ENCODE results near the gene RNU1-3. TPM values are rescaled to one million over a fixed set of nuclear protein-coding genes. Genes with fewer than 3 reads are reported as not detected.

RNU1-3 gene
- total and polyA plus RNA-seq, 2 of the 8 experiments (the other 6 are each of a cell fraction or from before 2014, with no cell fraction given) = 145 to 1,303 TPM

GRCh38 chr1:16644482-16645270 is 22.1 kb downstream of the RNU1-3 start (continued):
- peak in 2 of 3 experiments; percentile 29 to 58; a peak in 2 of 4 replicates for TF ChIP-seq CTCF (IDR thresholded peaks at IDR 0.05; ENCODE audit: control extremely low read depth in 1 of 3, insufficient read depth in 1 of 3, low read depth in 1 of 3, low read length in 3 of 3)
- peak; percentile 97 for TF ChIP-seq RBBP5 (IDR thresholded peaks at IDR 0.05; ENCODE audit: borderline replicate concordance, low read depth, low read length)
- peak; percentile 70 for TF ChIP-seq BRCA1 (IDR thresholded peaks at IDR 0.05; ENCODE audit: low read depth, low read length)

Measured in H1 (cell line).